ES-I3 (cell line): Measurements from ENCODE around the gene DYNLT4.
"Not testable (repeated sequence)": the region's sequence is repeated elsewhere in the genome, so short reads cannot be mapped to it uniquely, and the experiment has no call there.

Source experiments
- H3K36me3 ChIP-seq: 2 replicates; pipeline ENCODE4 v1.6.1; 2013; ENCODE audit warnings: mild to moderate bottlenecking, low read length, control low read depth, moderate library complexity; ENCODE audit not compliant: insufficient read depth
- H3K4me1 ChIP-seq: 2 replicates; pipeline ENCODE4 v1.6.1; 2013; ENCODE audit warnings: mild to moderate bottlenecking, control low read depth, low read length; ENCODE audit not compliant: insufficient read depth
- H3K9ac ChIP-seq: 2 replicates; pipeline ENCODE4 v1.6.1; 2013; ENCODE audit warnings: low read depth, mild to moderate bottlenecking, low read length, moderate library complexity
- H3K9me3 ChIP-seq: 2 replicates; pipeline ENCODE4 v1.6.1; 2013; ENCODE audit warnings: mild to moderate bottlenecking, low read length, moderate library complexity; ENCODE audit not compliant: control insufficient read depth, insufficient read depth

DYNLT4 gene

DNA sequence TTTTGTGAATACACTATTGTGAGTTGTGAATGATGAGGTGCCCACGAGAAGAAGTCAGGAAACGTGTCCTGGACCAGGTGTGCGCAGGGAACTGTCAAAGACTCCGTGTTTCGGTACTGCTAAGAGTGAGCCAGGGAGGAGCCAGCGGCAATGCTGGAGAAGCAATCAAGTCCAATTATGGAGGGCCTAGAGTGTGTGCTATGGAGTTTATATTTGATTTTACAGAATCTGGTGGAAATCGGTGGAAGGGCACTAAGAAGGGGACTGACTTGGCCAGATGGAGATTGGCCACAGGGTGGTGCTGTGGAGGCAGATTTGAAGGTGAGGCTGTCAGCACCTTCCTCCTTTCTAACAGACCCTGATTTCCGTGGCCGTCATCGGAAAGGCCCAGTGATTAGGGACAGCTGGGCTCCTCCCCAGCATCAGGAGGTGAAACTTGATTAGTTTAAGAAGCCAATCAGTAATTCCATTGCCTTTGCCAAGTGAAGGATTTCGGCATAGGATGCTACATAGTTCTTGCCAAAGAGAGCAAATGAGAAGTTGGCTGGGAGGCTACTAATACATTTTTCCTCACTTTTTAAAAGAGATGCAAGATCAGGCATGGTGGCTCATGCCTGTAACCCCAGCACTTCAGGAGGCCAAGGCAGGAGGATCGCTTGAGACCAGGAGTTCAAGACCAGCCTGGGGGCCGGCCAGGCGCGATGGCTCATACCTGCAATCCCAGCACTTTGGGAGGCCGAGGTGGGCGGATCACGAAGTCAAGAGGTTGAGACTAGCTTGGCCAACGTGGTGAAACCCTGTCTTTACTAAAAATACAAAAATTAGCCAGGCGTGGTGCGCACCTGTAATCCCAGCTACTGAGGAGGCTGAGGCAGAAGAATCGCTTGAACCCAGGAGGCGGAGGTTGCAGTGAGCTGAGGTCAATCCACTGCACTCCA is 28.9 kb upstream of the DYNLT4 start:
- peaks cover 20% of the 10 kb centered on the region; the same call in 1 of the 2 replicates for H3K4me1 ChIP-seq
- no peak overlapping the region for H3K9ac ChIP-seq
- no peaks in the 10 kb centered on the region for H3K36me3 ChIP-seq

DNA sequence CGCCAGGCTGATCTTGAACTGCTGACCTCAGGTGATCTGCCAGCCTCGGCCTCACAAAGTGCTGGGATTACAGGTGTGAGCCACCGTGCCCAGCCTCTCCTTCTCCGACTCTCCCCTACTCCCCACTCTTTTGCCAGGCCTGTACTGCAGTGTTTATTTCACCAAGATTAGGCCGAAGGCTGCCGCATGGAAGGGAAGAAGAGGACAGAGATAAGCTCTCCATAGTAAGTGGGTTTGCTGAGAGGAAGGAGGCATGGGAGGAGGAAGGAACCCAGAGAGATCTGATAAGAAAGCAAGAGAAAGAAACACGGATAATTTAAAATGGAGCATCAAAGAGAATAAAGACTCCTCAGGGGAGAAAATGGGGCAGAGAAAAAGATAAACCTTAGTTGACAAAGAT is 27.2 kb upstream of the DYNLT4 start:
- H3K4me1 ChIP-seq, result peaks cover 16% of the 10 kb centered on the region; the same call in 1 of the 2 replicates
- H3K9me3 ChIP-seq, result no peaks in the 10 kb centered on the region
- H3K36me3 ChIP-seq, result no peaks in the 10 kb centered on the region
- H3K9ac ChIP-seq, result no peak overlapping the region

More for the DNA sequence above, 28.9 kb upstream of the DYNLT4 start:
- H3K9me3 ChIP-seq, result no peaks in the 10 kb centered on the region

DNA sequence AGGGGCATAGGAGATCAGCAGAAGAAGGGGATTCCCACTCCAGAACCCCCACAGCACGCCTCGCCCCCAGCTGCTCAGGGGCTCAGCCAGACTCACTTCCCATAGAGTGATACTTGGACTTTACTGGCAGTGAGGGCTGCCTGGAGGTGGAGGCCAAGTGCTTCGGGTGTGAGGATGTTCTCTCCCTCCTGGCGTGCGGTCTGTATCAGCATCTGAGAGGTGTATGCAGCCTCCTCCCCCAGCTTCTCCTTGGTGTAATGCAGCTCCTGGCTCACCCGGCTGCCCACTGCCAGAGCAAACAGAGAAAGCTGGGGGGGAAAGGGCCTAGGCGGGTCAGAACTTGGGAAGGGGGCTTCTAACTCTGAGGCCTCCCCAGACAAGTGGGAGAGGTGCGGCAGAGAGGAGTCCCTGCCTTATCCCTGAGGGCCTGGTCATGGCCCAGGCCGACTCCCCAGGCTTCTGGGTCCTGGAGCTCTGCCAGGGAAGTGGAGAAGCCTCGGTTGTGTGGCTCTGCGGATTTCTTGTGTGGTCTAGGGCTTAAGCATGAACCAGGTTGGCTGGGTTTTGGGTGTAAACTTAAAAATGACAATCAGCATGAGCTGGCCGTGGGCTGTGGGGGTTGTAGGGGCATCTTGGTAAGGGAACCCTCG is 25.0 kb upstream of the DYNLT4 start:
- no peaks in the 10 kb centered on the region for H3K9me3 ChIP-seq
- no peak overlapping the region for H3K9ac ChIP-seq
- H3K4me1 ChIP-seq, result peaks cover 15% of the 10 kb centered on the region; the same call in 1 of the 2 replicates
- no peaks in the 10 kb centered on the region for H3K36me3 ChIP-seq

DNA sequence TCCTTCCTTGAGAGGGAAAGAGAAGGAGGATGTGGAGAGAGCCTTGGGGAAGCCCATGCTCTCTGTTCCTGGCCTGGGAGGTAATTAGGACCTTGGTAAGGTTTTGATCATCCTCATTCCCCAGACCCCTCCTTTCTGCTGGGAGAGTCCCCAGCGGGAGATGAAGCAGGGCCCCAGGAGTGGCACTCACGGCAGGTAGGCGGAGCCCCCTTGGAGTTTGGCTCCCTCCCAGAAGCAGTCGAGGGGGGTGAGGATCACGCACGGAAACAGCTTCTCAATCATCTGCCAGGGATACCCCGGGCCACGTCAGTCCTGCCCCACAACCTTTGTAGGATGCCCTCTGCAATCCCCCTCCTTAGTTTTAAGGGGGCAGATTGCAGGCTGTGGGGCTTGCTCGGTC is 24.4 kb upstream of the DYNLT4 start:
- Histone ChIP-seq H3K9me3 (no peaks in the 10 kb centered on the region), H3K9ac (no peak overlapping the region), H3K4me1 (peaks cover 15% of the 10 kb centered on the region; the same call in 1 of the 2 replicates), H3K36me3 (no peaks in the 10 kb centered on the region)

DNA sequence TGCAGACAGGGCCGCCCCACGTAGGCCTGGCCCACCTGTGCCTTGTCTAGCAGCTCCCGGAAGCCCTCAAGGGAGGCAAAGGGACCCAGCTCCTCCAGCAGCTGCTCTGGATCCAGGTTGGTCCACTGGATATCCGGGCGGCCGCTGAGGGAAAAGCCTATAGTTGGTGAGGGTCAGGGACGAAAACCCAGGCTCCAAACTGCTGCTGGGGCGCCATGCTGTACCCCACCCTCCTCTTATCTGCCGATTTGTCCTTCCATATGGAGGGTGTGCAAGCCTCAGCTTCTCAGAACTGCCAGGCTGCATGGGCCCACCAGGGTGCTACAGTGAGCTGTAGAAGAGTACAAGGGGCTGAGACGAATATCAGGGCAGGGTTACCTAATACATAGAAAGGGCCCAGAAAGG is 23.8 kb upstream of the DYNLT4 start:
- Histone ChIP-seq H3K36me3 (no peaks in the 10 kb centered on the region), H3K9ac (no peak overlapping the region)

DNA sequence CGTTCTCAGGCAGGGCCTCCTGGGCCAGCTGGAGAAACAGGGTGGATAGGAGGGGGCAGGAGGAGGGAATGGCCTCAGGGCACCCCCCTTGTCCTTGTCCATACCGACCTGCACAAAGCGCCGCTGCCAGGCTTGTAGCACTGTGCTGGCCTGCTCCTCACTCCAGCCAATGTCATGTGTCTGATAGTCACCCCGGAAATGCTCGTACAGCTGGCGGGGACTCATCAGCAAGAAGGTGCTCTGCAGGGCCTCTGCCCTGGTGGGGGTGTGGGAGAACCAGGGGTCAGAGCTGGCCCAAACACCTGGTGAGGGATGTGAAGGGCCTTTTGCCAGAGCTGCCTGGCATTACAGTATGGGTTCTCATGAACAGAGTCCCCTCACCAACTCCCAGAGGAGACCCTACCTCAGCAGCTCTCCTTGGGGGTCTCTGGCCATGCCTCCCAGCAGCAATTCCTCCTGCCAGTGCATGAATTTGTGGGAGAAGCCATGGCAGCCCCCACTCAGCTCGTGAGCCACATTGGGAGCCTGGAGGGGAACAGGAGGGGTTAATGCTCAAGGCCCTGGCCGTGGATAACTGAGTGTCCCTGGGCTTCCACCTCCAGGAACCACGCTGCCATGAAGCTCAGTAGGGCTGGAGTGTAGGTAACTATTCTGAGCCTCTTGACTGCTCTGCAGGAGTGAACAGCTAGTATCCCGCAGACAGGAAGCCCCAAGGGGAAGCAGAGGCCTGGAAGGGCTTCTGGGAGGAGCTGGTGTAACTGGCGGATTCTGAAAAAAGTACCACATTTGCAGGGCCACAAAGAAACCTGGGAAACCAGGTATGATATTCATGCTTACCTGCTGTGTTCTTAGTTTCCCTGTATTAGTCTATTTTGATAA is 22.6 kb upstream of the DYNLT4 start:
- Histone ChIP-seq H3K9me3 (no peaks in the 10 kb centered on the region), H3K4me1 (peaks cover 15% of the 10 kb centered on the region; the same call in 1 of the 2 replicates), H3K9ac (no peak overlapping the region)

More for the DNA sequence above, 23.8 kb upstream of the DYNLT4 start:
- Histone ChIP-seq H3K4me1 (peaks cover 15% of the 10 kb centered on the region; the same call in 1 of the 2 replicates), H3K9me3 (no peaks in the 10 kb centered on the region)

DNA sequence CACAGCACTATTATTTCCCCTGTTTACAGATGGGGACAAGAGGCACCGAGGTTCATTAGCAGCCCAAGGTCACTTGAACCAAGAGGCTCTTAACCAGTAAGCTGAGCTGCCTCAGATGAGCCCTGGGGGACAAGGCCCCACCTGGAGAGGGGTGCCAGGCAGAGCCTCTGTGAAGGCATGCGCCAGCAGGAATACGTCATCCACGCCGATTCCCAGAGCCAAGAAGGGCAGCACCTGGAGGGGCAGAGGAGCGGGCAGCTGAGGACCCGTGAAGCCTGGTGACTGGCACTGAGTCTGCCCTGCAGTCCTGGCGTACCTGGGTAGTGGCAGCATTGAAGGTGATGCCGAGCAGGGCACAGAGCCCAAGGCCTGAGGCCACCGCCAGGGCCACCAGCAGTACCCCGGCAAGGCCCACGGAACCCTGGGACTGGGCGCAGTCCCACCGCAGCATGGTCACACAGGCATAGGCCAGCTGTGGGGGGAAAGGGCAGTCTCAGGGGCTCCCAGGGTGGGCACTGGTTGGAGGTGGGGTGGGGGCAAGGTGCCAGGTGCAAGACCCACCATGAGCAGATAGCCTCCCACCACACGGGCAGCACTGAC is 21.8 kb upstream of the DYNLT4 start:
- H3K36me3 ChIP-seq, result no peaks in the 10 kb centered on the region
- H3K9ac ChIP-seq, result no peak overlapping the region
- H3K4me1 ChIP-seq, result peaks cover 15% of the 10 kb centered on the region; the same call in 1 of the 2 replicates
- no peaks in the 10 kb centered on the region for H3K9me3 ChIP-seq

More for the DNA sequence above, 22.6 kb upstream of the DYNLT4 start:
- H3K36me3 ChIP-seq, result no peaks in the 10 kb centered on the region

DNA sequence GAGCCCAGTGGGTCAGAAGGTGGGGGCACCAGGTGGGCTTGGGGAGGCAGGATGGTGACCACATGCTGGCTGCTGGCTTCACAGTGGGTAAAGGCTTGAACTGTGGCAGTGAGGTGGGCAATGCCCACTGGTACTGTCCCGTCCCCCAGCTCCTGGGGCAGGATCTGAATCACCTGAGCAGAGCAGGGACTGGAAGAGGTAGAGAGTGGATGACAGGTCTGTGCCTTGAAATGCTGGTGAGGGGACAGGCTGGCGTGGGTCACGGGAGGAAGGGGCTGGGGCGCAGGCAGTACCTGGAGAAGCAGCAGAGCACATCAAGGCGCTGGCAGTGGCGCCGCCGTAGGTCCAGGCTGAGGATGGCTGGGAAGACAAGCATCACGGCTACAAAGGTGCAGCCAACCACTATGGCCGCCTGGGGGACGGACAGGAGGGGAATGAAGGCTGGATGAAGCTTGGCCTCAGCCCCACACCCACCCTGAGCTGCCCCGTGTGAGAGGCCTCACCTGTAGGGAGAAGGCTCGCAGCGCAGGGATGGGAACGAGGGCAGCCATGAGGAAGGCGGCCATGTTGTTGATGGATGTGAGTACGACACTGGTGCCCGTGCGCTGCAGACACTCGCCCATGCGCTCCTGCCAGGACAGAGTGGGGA is 21.0 kb upstream of the DYNLT4 start:
- no peak overlapping the region for H3K9ac ChIP-seq
- peaks cover 15% of the 10 kb centered on the region; the same call in 1 of the 2 replicates for H3K4me1 ChIP-seq
- H3K9me3 ChIP-seq, result no peaks in the 10 kb centered on the region
- no peaks in the 10 kb centered on the region for H3K36me3 ChIP-seq

DNA sequence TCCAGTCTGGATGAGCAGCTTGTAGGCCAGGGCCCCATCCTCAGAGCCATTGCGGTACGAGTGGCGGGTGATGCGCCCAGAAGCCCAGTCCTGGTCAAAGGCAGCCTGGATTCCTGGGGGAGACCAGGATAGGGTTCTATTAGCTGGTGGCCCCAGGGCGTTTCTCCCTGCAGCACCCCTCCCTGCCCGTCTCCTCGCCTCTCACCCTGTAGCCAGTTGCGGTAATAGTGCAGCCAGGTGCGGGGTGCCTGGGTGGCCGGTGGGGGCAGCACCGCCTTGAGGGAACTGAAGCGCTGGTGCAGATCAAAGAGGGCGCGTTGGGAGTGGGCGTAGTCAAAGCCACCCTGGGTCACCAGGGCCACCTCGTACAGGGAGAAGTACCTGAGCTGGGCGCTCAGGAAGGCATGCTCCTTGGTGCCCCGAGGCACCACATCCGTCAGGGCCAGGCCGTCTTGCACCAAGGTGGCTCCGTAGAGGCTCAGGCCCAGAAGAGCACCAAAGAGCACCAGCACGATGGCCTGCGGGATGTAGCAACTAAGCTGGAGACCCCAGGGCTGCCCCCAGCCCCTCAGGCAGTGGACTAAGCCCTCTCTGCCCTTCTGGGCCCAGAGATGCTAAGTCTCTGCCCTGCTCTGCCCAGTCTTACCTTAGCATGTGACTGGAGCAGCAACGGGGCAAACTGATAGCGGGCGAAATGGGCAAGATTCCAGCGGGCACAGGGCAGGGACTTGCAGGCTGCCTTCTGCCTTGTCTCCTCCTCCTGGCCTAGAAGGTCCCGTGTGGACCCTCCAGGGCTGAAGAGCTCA is 20.2 kb upstream of the DYNLT4 start:
- Histone ChIP-seq H3K36me3 (no peaks in the 10 kb centered on the region), H3K4me1 (peaks cover 15% of the 10 kb centered on the region; the same call in 1 of the 2 replicates), H3K9ac (peak overlapping the region; percentile 17; the same call in 1 of the 2 replicates), H3K9me3 (no peaks in the 10 kb centered on the region)

DNA sequence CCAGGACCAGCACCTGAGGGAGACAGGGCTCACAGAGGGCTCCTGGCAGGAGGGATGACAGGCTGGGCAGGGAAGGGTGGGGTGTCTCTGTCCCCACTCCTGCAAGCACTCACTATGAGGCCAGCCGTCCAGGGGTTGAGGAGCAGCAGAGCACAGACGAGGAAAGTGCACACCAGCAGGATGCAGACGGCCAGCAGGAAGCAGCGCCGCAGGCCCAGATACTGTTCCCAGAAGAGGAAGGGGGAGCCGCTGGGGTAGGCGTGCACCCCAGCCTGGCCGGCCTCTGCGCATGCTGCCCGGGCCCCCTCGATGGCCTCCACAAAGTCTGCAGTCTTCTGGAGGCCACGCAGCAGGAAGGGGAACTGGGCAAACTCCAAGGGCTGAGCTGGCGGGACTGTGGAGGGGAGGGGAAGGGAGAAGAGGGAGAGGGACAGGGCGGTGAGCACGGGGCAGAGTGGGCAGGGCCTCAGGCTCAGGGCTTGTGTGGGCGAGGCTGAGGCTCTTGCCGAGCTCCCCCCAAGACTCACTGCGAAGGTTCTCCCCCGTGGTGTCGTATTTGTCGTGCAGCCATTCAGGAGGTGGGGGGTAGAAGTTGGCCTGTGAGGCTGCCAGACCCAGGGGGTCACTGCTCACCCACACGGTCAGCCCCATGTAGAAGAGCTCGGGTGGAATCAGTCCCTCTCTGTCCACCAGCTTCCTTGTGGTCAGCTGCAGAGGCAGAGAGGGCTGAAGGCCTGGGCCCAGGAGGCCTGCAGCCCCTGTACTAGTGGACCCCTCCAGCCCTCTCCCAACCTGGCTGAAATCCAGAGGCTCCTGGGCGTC is 19.4 kb upstream of the DYNLT4 start:
- H3K9me3 ChIP-seq, result no peaks in the 10 kb centered on the region
- H3K9ac ChIP-seq, result peak overlapping the region; percentile 17; the same call in 1 of the 2 replicates
- H3K36me3 ChIP-seq, result no peaks in the 10 kb centered on the region
- H3K4me1 ChIP-seq, result peaks cover 7% of the 10 kb centered on the region; the same call in 1 of the 2 replicates

DNA sequence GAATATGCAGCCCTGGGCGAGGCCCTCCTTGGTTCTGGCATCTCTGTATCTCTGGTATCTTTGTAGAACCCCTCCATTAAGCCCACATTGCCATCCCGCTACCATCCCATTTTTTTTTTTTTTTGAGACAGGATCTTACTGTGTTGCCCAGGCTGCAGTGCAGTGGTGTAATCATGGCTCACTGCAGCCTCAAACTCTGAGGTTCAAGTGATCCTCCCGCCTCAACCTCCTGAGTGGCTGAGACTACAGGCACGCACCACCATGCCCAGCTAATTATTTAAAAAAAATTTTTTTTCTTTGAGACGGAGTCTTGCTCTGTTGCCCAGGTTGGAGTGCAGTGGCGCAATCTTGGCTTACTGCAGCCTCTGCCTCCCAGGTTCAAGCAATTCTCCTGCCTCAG is 17.2 kb upstream of the DYNLT4 start:
- peaks cover 10% of the 10 kb centered on the region; the same call in 1 of the 2 replicates for H3K4me1 ChIP-seq

DNA sequence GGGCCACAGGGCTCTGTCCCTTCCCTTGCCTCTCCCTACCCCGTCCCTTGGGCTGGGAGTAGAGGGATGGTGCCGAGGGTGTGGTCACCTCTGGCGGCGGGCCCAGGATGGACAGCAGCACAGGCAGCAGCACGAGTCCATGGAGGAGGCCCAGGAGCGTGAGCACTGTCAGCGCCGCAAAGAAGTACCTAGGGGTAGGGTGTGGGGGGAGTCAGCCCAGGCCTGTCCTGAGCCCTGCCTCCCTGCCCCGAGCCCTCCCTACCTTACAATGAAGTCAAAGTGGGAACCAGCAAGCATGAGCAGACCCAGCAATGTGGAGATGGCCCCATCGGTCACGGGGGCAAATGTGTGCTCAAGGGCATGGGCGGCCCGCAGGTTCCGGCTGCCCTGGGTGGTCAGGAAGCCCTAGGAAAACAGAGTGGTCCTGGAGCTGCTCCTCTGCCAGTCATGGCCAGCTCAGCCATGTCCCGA is 15.9 kb upstream of the DYNLT4 start:
- Histone ChIP-seq H3K4me1 (peaks cover 10% of the 10 kb centered on the region; the same call in 1 of the 2 replicates), H3K9ac (no peak overlapping the region)

More for the DNA sequence above, 17.2 kb upstream of the DYNLT4 start:
- H3K36me3 ChIP-seq, H3K9ac ChIP-seq, H3K9me3 ChIP-seq: not testable (repeated sequence)

More for the DNA sequence above, 15.9 kb upstream of the DYNLT4 start:
- no peaks in the 10 kb centered on the region for H3K36me3 ChIP-seq
- no peaks in the 10 kb centered on the region for H3K9me3 ChIP-seq
